ENCODE results near the gene CHST8.

GRCh38 chr19:33688171-33688992 lies 66.6 kb downstream of the CHST8 start:
- TF ChIP-seq SIN3A (IDR thresholded peaks at IDR 0.05; ENCODE audit: borderline replicate concordance, insufficient read depth, low read length) (no peak), POLR2AphosphoS5 (IDR thresholded peaks at IDR 0.05; ENCODE audit: low read depth, low read length) (no peak)
